CD4-positive, CD25-positive, alpha-beta regulatory T cell (primary cell): ENCODE results near the gene TPR. TPM values are rescaled to one million over a fixed set of nuclear protein-coding genes. Genes with fewer than 3 reads are reported as not detected.

Experiments
- ATAC-seq, 2 donors: fragments of 150-1000 bp; cut with Tn5 transposase; one replicate each; pipeline ENCODE4 v1.10.0; 2021; ENCODE audit warnings: low read depth in 2 of 2, moderate number of reproducible peaks in 2 of 2, moderate library complexity in 1 of 2
- DNase-seq, 3 donors: peaks; one replicate each; pipeline versions ENCODE4 v3.0.0 to v3.0.0-alpha.2; 2012 to 2022; ENCODE audit warnings: mixed read lengths in 1 of 3
- H3K27ac ChIP-seq: one replicate; pipeline ENCODE4 v1.7.0; 2013; ENCODE audit warnings: mild to moderate bottlenecking, low read length; ENCODE audit not compliant: insufficient read depth, poor library complexity, severe bottlenecking
- H3K27me3 ChIP-seq: one replicate; pipeline ENCODE4 v1.7.0; 2013; ENCODE audit warnings: low read length; ENCODE audit not compliant: control insufficient read depth, insufficient read depth
- H3K36me3 ChIP-seq: one replicate; pipeline ENCODE4 v1.7.0; 2013; ENCODE audit warnings: mild to moderate bottlenecking, low read length, moderate library complexity; ENCODE audit not compliant: control insufficient read depth, insufficient read depth
- H3K4me1 ChIP-seq: 2 replicates; pipeline ENCODE4 v1.7.0; 2013; ENCODE audit warnings: mild to moderate bottlenecking, low read length; ENCODE audit not compliant: insufficient read depth, control insufficient read depth, poor library complexity, severe bottlenecking
- H3K4me3 ChIP-seq: one replicate; pipeline ENCODE4 v1.7.0; 2013; ENCODE audit warnings: low read depth, mild to moderate bottlenecking, low read length, moderate library complexity
- H3K9me3 ChIP-seq, 2 experiments: 1 replicate in 1 of 2; 2 replicates in 1 of 2; pipeline ENCODE4 v1.7.0; 2013; ENCODE audit warnings: low read length in 2 of 2, mild to moderate bottlenecking in 1 of 2, moderate library complexity in 1 of 2; ENCODE audit not compliant: control insufficient read depth in 2 of 2
- H3K27ac Mint-ChIP-seq, 3 donors: one replicate each; pipeline ENCODE4 v1.8.0; 2020 to 2022; ENCODE audit warnings: mild to moderate bottlenecking in 3 of 3, mixed read lengths in 3 of 3, moderate library complexity in 2 of 3
- H3K27me3 Mint-ChIP-seq: one replicate; pipeline ENCODE4 v1.8.0; 2022; ENCODE audit warnings: mild to moderate bottlenecking, mixed read lengths
- H3K36me3 Mint-ChIP-seq: one replicate; pipeline ENCODE4 v1.8.0; 2020; ENCODE audit warnings: mixed read lengths
- H3K4me1 Mint-ChIP-seq, 4 donors: one replicate each; pipeline ENCODE4 v1.8.0; 2020 to 2022; ENCODE audit warnings: mixed read lengths in 4 of 4, mild to moderate bottlenecking in 1 of 4
- H3K4me3 Mint-ChIP-seq, 4 donors: one replicate each; pipeline ENCODE4 v1.8.0; 2020 to 2022; ENCODE audit warnings: mild to moderate bottlenecking in 4 of 4, mixed read lengths in 4 of 4, moderate library complexity in 3 of 4
- H3K9me3 Mint-ChIP-seq, 7 donors: one replicate each; pipeline ENCODE4 v1.8.0; 2020 to 2022; ENCODE audit warnings: mixed read lengths in 7 of 7, mild to moderate bottlenecking in 3 of 7, moderate library complexity in 2 of 7
- polyA plus RNA-seq, 4 donors: library from polyadenylated mRNA; unstranded; fragments of 300-500 nt; fragmentation: Illumina TruSeq; gene quantifications; one replicate each; pipeline ENCODE4 v1.2.3, GENCODE V29; 2021
- total RNA-seq: library from RNA; stranded (reverse); gene quantifications from one replicate; pipeline ENCODE4 v1.2.3, GENCODE V29; 2022

TPR gene
- total and polyA plus RNA-seq, 5 donors from 2014 or later = 94.4 to 208 (median 118) TPM

DNA sequence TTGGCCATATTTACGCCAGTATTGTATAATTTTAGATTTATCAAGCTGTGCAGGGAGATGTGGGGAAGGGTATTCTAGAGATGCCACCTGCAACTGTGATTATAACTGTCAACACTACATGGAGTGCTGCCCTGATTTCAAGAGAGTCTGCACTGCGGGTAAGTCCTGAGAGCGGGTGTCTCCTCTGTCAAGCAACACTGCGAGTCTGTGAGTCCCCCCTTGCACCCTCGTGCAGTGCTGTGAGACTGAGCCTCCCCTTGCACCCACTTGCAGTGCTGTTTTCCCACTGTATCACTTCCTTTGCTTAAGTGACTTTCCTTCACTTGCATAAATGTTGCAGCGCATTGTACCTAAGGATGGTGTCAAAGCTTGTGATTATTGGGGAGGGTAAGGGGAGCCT lies 75.0 kb downstream of the TPR start:
- Mint-ChIP-seq H3K27ac (peak overlapping the region; percentile 24 to 97 (median 48)), H3K36me3 (no peaks in the 10 kb centered on the region), H3K9me3 (no peaks in the 10 kb centered on the region), H3K4me1 (peaks cover 16 to 64% (median 34%) of the 10 kb centered on the region in 4 donors), H3K4me3 (peak overlapping the region in 2 of 4 donors; percentile 7 to 11), H3K27me3 (no peaks in the 10 kb centered on the region)
- Histone ChIP-seq H3K36me3 (no peaks in the 10 kb centered on the region), H3K9me3 (no peaks in the 10 kb centered on the region), H3K27me3 (no peaks in the 10 kb centered on the region), H3K4me1 (peaks cover 37% of the 10 kb centered on the region), H3K27ac (no peak overlapping the region), H3K4me3 (peak overlapping the region; percentile 17)
- DNase-seq = no peak
- no peak for ATAC-seq

DNA sequence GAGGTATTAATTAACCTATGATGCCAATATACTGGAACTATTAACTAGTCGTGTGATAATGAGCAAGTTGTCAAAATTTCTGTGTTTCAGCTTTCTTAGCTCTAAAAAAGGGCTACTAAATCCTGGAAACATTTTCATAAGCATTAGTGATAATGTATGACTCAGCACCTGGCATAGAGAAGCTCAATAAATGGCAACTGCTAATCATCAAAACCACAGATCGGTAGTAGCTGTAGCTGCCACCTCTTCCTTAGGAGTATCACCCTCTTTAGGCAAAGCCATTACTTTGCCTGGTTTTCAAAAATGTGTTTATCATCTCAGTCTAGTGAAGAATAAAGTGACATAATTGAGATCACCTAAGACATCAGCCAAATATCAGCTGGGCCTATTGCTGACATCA lies 75.5 kb downstream of the TPR start:
- Histone ChIP-seq H3K9me3 (no peaks in the 10 kb centered on the region), H3K4me1 (peaks cover 33% of the 10 kb centered on the region), H3K27ac (no peak overlapping the region), H3K36me3 (no peaks in the 10 kb centered on the region), H3K27me3 (no peaks in the 10 kb centered on the region), H3K4me3 (peak overlapping the region; percentile 17)
- ATAC-seq (no peak), DNase-seq (no peak)
- Mint-ChIP-seq H3K9me3 (no peaks in the 10 kb centered on the region), H3K4me3 (no peak overlapping the region), H3K27me3 (no peaks in the 10 kb centered on the region), H3K27ac (peak overlapping the region in 2 of 3 donors; percentile 24 to 48), H3K4me1 (peaks cover 11 to 60% (median 30%) of the 10 kb centered on the region in 4 donors), H3K36me3 (no peaks in the 10 kb centered on the region)

GRCh38 chr1:186298851-186299250 lies 76.2 kb downstream of the TPR start:
- Histone ChIP-seq H3K27me3 (no peaks in the 10 kb centered on the region), H3K36me3 (no peaks in the 10 kb centered on the region), H3K4me3 (no peak overlapping the region), H3K27ac (no peak overlapping the region), H3K4me1 (peaks cover 27% of the 10 kb centered on the region), H3K9me3 (no peaks in the 10 kb centered on the region)
- no peak overlapping the region for H3K4me3 Mint-ChIP-seq
- peak overlapping the region in 2 of 3 donors; percentile 20 to 24 for H3K27ac Mint-ChIP-seq
- H3K4me1 Mint-ChIP-seq = peaks cover 10 to 59% (median 29%) of the 10 kb centered on the region in 4 donors
- no peaks in the 10 kb centered on the region for H3K36me3 Mint-ChIP-seq
- DNase-seq = no peak
- no peaks in the 10 kb centered on the region for H3K9me3 Mint-ChIP-seq
- no peak for ATAC-seq
- no peaks in the 10 kb centered on the region for H3K27me3 Mint-ChIP-seq

DNA sequence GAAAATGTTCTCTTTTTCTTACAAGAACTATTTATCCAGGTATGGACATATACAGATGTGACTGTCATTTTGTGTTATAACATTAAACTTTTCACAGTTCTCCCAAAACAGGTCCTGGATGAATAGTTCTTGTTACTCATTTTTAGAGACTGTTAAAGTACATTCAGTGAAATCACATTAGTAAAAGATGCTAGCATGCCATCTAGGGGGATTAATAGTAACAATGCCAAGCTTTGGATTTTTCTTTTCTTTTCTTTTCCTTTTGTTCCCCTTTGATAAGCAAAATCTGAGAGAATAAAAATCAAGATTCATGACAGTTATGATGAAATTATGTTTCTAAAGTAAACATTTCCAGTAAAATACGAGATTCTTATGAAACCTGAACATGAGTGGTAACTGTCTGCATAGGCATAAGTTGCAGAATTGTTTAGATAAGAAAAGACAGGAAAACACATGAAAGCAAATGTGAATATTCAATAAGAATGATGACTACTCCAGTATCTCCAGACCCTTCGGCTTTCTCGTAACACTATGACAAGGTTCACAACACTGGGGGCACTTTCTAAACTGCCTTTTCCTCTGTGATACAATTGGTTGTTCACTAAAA lies 77.5 kb downstream of the TPR start:
- H3K4me3 ChIP-seq = peak overlapping the region; percentile 5
- DNase-seq (no peak), ATAC-seq (no peak)
- H3K4me1 Mint-ChIP-seq = peaks cover 9 to 60% (median 26%) of the 10 kb centered on the region in 4 donors
- peak overlapping the region in 1 of 3 donors; percentile 80 for H3K27ac Mint-ChIP-seq
- no peaks in the 10 kb centered on the region for H3K27me3 ChIP-seq
- no peaks in the 10 kb centered on the region for H3K36me3 Mint-ChIP-seq
- no peaks in the 10 kb centered on the region for H3K9me3 Mint-ChIP-seq
- peak overlapping the region in 2 of 4 donors; percentile 31 to 64 for H3K4me3 Mint-ChIP-seq
- H3K36me3 ChIP-seq = no peaks in the 10 kb centered on the region
- H3K27ac ChIP-seq = no peak overlapping the region
- H3K4me1 ChIP-seq = peaks cover 15% of the 10 kb centered on the region
- H3K9me3 ChIP-seq = no peaks in the 10 kb centered on the region
- H3K27me3 Mint-ChIP-seq = no peaks in the 10 kb centered on the region

- ATAC-seq (no peak), DNase-seq (no peak)
- peaks cover 7% of the 10 kb centered on the region for H3K4me1 ChIP-seq
- Mint-ChIP-seq H3K9me3 (no peaks in the 10 kb centered on the region), H3K4me3 (peak within 1 kb of the TSS in 2 of 4 donors; percentile 58 to 80), H3K27me3 (no peaks in the 10 kb centered on the region), H3K4me1 (peaks cover 4 to 58% (median 15%) of the 10 kb centered on the region in 4 donors), H3K27ac (peak within 1 kb of the TSS in 1 of 3 donors; percentile 23), H3K36me3 (no peaks in the 10 kb centered on the region)
- no peak within 1 kb of the TSS for H3K27ac ChIP-seq
- no peaks in the 10 kb centered on the region for H3K27me3 ChIP-seq
- H3K36me3 ChIP-seq = no peaks in the 10 kb centered on the region
- no peak within 1 kb of the TSS for H3K4me3 ChIP-seq
- no peaks in the 10 kb centered on the region for H3K9me3 ChIP-seq
Observed at GRCh38 chr1:186295980-186296379, 79.1 kb downstream of the TPR start, which contains the start of gene PRG4. Gene PRG4, plus strand, starts transcription at chr1:186296279.

DNA sequence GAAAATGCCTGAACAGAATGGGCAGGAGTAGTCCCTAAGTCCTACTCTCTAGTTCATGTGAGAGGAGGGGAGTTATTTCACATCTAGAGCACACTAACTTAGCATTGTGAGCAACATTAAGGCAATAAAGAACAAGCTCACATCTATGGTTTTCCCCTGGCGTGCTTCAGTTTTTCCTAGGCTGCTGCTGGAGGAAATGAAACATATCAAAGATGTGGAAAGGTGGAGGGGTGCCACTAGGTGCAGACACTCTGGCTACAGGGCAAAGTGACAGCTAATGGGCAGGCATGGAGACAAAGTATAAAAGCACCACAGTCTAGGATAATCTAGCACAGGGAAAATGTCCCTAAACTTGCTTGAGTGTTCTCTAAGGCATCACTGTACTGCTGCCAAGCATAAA lies 82.2 kb downstream of the TPR start:
- H3K4me1 Mint-ChIP-seq = peaks cover 21 to 74% (median 35%) of the 10 kb centered on the region in 4 donors
- ATAC-seq = no peak

GRCh38 chr1:186291271-186291670 lies 83.8 kb downstream of the TPR start:
- DNase-seq (no peak), ATAC-seq (no peak)
- Histone ChIP-seq H3K4me3 (no peak overlapping the region), H3K27me3 (no peaks in the 10 kb centered on the region), H3K9me3 (no peaks in the 10 kb centered on the region), H3K36me3 (no peaks in the 10 kb centered on the region), H3K27ac (no peak overlapping the region), H3K4me1 (peaks cover 24% of the 10 kb centered on the region)
- H3K36me3 Mint-ChIP-seq = no peaks in the 10 kb centered on the region
- peaks cover 24 to 84% (median 40%) of the 10 kb centered on the region in 4 donors for H3K4me1 Mint-ChIP-seq
- no peaks in the 10 kb centered on the region for H3K27me3 Mint-ChIP-seq
- no peak overlapping the region for H3K4me3 Mint-ChIP-seq
- peaks cover 0 to 4% (median 1%) of the 10 kb centered on the region in 7 donors for H3K9me3 Mint-ChIP-seq
- peak overlapping the region in 2 of 3 donors; percentile 53 to 99 for H3K27ac Mint-ChIP-seq

More for the DNA sequence above, 82.2 kb downstream of the TPR start:
- no peak for DNase-seq
- H3K36me3 Mint-ChIP-seq = no peaks in the 10 kb centered on the region
- Histone ChIP-seq H3K9me3 (no peaks in the 10 kb centered on the region), H3K36me3 (no peaks in the 10 kb centered on the region), H3K4me1 (peaks cover 22% of the 10 kb centered on the region), H3K4me3 (no peak overlapping the region), H3K27me3 (no peaks in the 10 kb centered on the region), H3K27ac (no peak overlapping the region)
- peaks cover 0 to 3% (median 0%) of the 10 kb centered on the region in 7 donors for H3K9me3 Mint-ChIP-seq
- no peaks in the 10 kb centered on the region for H3K27me3 Mint-ChIP-seq
- H3K27ac Mint-ChIP-seq = peak overlapping the region in 1 of 3 donors; percentile 20
- H3K4me3 Mint-ChIP-seq = no peak overlapping the region
